Lower leg skin (tissue), 3 donors: ENCODE results near the gene ANXA4.
A peak's percentile ranks its signal among the peaks of the same experiment; 100 is the strongest.

Source experiments
- POLR2A ChIP-seq, 2 donors: fragments of 450-650 bp; IDR thresholded peaks; one replicate each; pipeline ENCODE4 v1.6.1; 2016 to 2017; ENCODE audit warnings: antibody characterized with exemption in 2 of 2, mild to moderate bottlenecking in 1 of 2, moderate library complexity in 1 of 2
- TF ChIP-seq, protein P1 (sequence below), 3 donors: fragments of 450-650 bp; IDR thresholded peaks; one replicate each; pipeline ENCODE4 v1.5.1; 2016; ENCODE audit warnings: antibody characterized with exemption in 3 of 3, mild to moderate bottlenecking in 3 of 3, moderate library complexity in 2 of 3

DNA sequence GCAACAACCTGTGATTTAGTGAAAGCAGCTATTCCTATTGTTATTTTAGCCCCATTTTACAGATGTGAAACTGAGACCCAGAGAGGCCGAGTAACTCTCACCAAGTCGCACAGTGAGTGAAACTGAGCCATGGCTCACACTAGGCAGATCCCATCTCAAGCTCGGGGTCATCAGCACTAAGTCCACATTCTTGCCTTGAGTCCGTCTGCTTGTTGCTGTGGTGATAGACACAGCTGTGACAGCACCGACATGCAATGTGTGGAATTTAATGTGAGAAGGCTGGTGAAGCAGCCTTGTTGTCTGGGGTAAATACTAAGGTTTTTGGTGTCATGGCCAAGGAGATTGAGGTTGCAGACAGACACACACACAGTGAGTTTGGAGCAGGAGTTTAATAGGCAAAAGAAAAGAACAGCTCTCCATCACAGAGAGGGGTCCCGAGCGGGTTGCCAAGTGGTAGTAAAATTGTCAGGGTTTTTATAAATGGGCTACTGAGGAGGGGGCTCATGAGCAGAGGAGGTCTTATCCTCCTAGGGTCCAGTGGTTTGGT, 47.3 kb downstream of the ANXA4 start:
- TF ChIP-seq, protein P1, sequence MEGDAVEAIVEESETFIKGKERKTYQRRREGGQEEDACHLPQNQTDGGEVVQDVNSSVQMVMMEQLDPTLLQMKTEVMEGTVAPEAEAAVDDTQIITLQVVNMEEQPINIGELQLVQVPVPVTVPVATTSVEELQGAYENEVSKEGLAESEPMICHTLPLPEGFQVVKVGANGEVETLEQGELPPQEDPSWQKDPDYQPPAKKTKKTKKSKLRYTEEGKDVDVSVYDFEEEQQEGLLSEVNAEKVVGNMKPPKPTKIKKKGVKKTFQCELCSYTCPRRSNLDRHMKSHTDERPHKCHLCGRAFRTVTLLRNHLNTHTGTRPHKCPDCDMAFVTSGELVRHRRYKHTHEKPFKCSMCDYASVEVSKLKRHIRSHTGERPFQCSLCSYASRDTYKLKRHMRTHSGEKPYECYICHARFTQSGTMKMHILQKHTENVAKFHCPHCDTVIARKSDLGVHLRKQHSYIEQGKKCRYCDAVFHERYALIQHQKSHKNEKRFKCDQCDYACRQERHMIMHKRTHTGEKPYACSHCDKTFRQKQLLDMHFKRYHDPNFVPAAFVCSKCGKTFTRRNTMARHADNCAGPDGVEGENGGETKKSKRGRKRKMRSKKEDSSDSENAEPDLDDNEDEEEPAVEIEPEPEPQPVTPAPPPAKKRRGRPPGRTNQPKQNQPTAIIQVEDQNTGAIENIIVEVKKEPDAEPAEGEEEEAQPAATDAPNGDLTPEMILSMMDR (IDR thresholded peaks at IDR 0.05) = peak in 1 of 3 donors; percentile 24
- no peak for TF ChIP-seq POLR2A (IDR thresholded peaks at IDR 0.05)
